ENCODE data around the gene RBMS1. TPM values are rescaled to one million over a fixed set of nuclear protein-coding genes. Genes with fewer than 3 reads are reported as not detected.
A peak's percentile ranks its signal among the peaks of the same experiment; 100 is the strongest.

RBMS1 gene
- total RNA-seq, 4 donors from 2014 or later = 86.0 to 110 (median 91.5) TPM

DNA sequence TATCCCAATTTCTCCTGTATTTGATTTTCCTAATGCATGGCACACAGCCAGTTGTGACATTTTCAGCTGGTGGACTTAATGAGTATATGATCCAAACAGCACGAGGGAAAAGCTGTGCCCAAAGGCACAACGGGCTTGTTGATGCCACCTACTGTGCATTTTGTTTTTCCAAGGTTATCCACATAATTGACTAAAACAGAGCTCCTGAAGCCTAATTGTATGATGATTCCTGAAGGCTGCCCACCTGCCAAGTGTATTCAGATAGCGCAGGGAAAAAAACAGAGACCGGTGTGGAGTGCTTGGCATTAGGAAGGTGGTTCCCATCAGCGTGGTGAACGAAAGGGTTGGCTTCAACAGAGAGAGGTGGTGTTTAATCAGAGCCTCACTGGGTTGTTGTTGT, 14.9 kb downstream of the RBMS1 start:
- Histone ChIP-seq H3K36me3 (no peaks in the 10 kb centered on the region), H3K4me1 (peaks cover under 1 to 84% (median 3%) of the 10 kb centered on the region in 3 donors), H3K27me3 (no peaks in the 10 kb centered on the region), H3K9me3 (no peaks in the 10 kb centered on the region), H3K4me3 (no peak overlapping the region), H3K27ac (peak overlapping the region in 1 of 4 donors; percentile 28)
- TF ChIP-seq POLR2A (IDR thresholded peaks at IDR 0.05) = no peak
- TF ChIP-seq EP300 (IDR thresholded peaks at IDR 0.05) = no peak
- TF ChIP-seq POLR2AphosphoS5 (IDR thresholded peaks at IDR 0.05) = no peak
- TF ChIP-seq, protein P1, sequence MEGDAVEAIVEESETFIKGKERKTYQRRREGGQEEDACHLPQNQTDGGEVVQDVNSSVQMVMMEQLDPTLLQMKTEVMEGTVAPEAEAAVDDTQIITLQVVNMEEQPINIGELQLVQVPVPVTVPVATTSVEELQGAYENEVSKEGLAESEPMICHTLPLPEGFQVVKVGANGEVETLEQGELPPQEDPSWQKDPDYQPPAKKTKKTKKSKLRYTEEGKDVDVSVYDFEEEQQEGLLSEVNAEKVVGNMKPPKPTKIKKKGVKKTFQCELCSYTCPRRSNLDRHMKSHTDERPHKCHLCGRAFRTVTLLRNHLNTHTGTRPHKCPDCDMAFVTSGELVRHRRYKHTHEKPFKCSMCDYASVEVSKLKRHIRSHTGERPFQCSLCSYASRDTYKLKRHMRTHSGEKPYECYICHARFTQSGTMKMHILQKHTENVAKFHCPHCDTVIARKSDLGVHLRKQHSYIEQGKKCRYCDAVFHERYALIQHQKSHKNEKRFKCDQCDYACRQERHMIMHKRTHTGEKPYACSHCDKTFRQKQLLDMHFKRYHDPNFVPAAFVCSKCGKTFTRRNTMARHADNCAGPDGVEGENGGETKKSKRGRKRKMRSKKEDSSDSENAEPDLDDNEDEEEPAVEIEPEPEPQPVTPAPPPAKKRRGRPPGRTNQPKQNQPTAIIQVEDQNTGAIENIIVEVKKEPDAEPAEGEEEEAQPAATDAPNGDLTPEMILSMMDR (IDR thresholded peaks at IDR 0.05) = no peak
- no peak for ATAC-seq
- WGBS, 2 donors (ENCODE audit: low coverage in 1 of 2) = 73 to 83% methylated on average over 6 of the region's 6 CpGs

DNA sequence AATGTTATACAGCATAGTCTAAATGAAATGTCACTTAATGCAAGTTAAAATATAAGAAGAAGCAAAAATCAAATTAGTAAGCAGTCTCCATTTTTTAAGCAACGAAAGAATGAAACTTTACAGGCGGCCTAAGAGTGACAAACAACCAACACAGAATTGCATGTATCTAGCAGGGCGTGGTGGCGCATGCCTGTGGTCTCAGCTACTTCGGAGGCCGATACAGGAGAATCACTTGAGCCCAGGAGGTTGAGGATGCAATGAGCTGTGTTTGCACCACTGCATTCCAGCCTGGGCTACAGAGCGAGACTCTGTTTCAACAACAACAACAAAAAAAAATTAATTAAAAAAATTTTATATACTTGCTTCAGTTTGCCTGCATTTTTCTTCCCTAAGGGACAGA, 16.6 kb downstream of the RBMS1 start:
- no peak overlapping the region for H3K4me3 ChIP-seq
- no peaks in the 10 kb centered on the region for H3K36me3 ChIP-seq
- H3K27ac ChIP-seq = no peak overlapping the region
- no peaks in the 10 kb centered on the region for H3K9me3 ChIP-seq
- peaks cover 8 to 86% (median 14%) of the 10 kb centered on the region in 3 donors for H3K4me1 ChIP-seq
- TF ChIP-seq, protein P1 (IDR thresholded peaks at IDR 0.05) = no peak
- TF ChIP-seq EP300 (IDR thresholded peaks at IDR 0.05) (no peak), POLR2AphosphoS5 (IDR thresholded peaks at IDR 0.05) (no peak)
- H3K27me3 ChIP-seq = no peaks in the 10 kb centered on the region
- WGBS, 2 donors (ENCODE audit: low coverage in 1 of 2) = 95% methylated on average over 4 to 7 of the region's 7 CpGs
- no peak for ATAC-seq

DNA sequence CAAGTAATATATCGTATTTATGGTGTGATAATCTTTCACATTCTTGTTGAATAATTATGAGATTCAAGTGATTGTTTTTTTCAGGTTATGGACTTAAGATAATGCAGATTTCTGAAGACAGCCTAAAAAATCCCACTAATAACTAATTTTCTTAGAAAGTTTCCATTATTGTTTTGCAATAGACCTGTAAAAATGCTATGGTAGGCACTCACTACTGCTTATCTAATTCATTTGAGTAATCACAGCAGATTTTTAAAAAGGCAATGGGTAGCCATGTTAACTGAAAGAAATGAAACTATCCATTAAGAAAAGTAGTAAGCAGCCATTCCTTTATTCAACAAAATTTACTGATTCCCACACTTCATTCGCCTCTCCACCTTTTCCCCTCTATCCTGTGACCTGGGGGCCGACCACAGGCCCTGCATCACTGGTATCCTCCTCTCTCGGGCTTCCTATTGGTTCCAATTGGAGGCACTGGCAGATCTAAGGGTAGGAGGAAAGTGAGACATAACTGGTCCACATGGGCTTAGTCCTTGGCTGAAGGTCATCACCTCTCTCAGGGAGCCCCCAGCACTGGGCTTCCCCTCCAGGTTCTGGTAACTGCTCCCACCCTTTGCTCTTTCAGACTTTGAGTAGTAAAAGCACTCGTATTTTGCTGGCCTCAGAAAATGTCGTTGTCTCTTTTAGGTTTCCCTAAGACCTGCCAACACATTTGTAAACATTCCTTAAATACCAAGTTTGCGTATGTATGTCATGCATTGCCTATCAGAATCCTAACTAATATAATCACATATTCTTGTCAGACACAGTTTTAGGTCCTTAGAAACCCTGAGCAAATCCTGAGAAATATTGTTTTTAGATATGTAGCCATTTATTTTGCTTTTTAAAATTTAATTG, 18.5 kb downstream of the RBMS1 start:
- no peaks in the 10 kb centered on the region for H3K9me3 ChIP-seq
- WGBS, 2 donors (ENCODE audit: low coverage in 1 of 2) = 51 to 69% methylated on average over 5 to 7 of the region's 7 CpGs
- no peak overlapping the region for H3K4me3 ChIP-seq
- no peaks in the 10 kb centered on the region for H3K36me3 ChIP-seq
- peaks cover 8 to 89% (median 18%) of the 10 kb centered on the region in 3 donors for H3K4me1 ChIP-seq
- ATAC-seq = no peak
- H3K27ac ChIP-seq = peak overlapping the region; percentile 1 to 73 (median 64)
- TF ChIP-seq EP300 (IDR thresholded peaks at IDR 0.05) (no peak), POLR2AphosphoS5 (IDR thresholded peaks at IDR 0.05) (no peak), POLR2A (IDR thresholded peaks at IDR 0.05) (no peak)
- TF ChIP-seq, protein P1 (IDR thresholded peaks at IDR 0.05) = no peak
- H3K27me3 ChIP-seq = no peaks in the 10 kb centered on the region

DNA sequence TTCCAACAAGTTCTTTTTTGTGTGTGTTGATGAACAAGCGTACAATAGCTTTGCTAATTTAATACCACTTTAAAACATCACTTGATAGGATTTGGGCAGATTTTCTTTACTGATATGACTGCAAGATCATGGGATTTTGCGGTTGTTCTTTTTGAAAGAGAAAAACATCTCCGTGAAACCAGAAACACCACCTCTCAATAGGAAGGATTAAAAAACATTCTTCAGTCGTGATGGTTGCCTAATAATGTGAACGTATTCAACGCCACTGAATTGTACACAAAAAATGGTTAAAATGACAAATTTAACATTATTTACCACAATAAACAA, 19.3 kb downstream of the RBMS1 start:
- ATAC-seq = no peak
- TF ChIP-seq POLR2A (IDR thresholded peaks at IDR 0.05) = no peak
- no peak for TF ChIP-seq POLR2AphosphoS5 (IDR thresholded peaks at IDR 0.05)
- no peak for TF ChIP-seq EP300 (IDR thresholded peaks at IDR 0.05)
- TF ChIP-seq, protein P1 (IDR thresholded peaks at IDR 0.05) = no peak
- no peaks in the 10 kb centered on the region for H3K36me3 ChIP-seq
- H3K4me3 ChIP-seq = no peak overlapping the region
- H3K27ac ChIP-seq = peak overlapping the region in 3 of 4 donors; percentile 54 to 73 (median 73)
- peaks cover 10 to 90% (median 23%) of the 10 kb centered on the region in 3 donors for H3K4me1 ChIP-seq
- no peaks in the 10 kb centered on the region for H3K9me3 ChIP-seq
- H3K27me3 ChIP-seq = no peaks in the 10 kb centered on the region
- WGBS, 2 donors (ENCODE audit: low coverage in 1 of 2) = 45 to 53% methylated on average over 6 of the region's 6 CpGs

Data from gastroesophageal sphincter (tissue), 4 donors.